ENCODE measurements around the gene SAYSD1.

Gene SAYSD1

GRCh38 chr6:39107641-39108040 lies 7.3 kb downstream of the SAYSD1 start:
- DNase-seq: no peak

- DNase-seq: no peak
Observed at GRCh38 chr6:39107034-39107433, 8.0 kb downstream of the SAYSD1 start.

- no peak for DNase-seq
Observed at GRCh38 chr6:39104528-39104927, 10.5 kb downstream of the SAYSD1 start.

GRCh38 chr6:39102821-39103136 lies 12.2 kb downstream of the SAYSD1 start:
- DNase-seq: peak; percentile 5

- DNase-seq: no peak
Observed at GRCh38 chr6:39102071-39102820, 12.7 kb downstream of the SAYSD1 start.

GRCh38 chr6:39100358-39100757 lies 14.6 kb downstream of the SAYSD1 start:
- DNase-seq: no peak

- DNase-seq: no peak
Observed at GRCh38 chr6:39095578-39095977, 19.4 kb downstream of the SAYSD1 start.

GRCh38 chr6:39093149-39093708 lies 21.8 kb downstream of the SAYSD1 start:
- no peak for DNase-seq

- peak; percentile 19 for DNase-seq
Observed at GRCh38 chr6:39092124-39092523, 22.9 kb downstream of the SAYSD1 start.

GRCh38 chr6:39091220-39091619 lies 23.8 kb downstream of the SAYSD1 start:
- peak; percentile 73 for DNase-seq

GRCh38 chr6:39090036-39090435 lies 24.9 kb downstream of the SAYSD1 start:
- DNase-seq: no peak

- DNase-seq: no peak
Observed at GRCh38 chr6:39088331-39088730, 26.7 kb downstream of the SAYSD1 start.

GRCh38 chr6:39087197-39087596 lies 27.8 kb downstream of the SAYSD1 start:
- DNase-seq: no peak

- DNase-seq: no peak
Observed at GRCh38 chr6:39086711-39087110, 28.3 kb downstream of the SAYSD1 start.

- DNase-seq: no peak
Observed at GRCh38 chr6:39086294-39086693, 28.7 kb downstream of the SAYSD1 start.

- DNase-seq: no peak
Observed at GRCh38 chr6:39085129-39085797, 29.7 kb downstream of the SAYSD1 start.

GRCh38 chr6:39084506-39084905 lies 30.5 kb downstream of the SAYSD1 start:
- no peak for DNase-seq

GRCh38 chr6:39083231-39083634 lies 31.8 kb downstream of the SAYSD1 start:
- peak; percentile 69 for DNase-seq

- no peak for DNase-seq
Observed at GRCh38 chr6:39082310-39082709, 32.7 kb downstream of the SAYSD1 start.

- no peak for DNase-seq
Observed at GRCh38 chr6:39080246-39080875, 34.6 kb downstream of the SAYSD1 start.

- DNase-seq: no peak
Observed at GRCh38 chr6:39079197-39080125, 35.5 kb downstream of the SAYSD1 start.

- no peak for DNase-seq
Observed at GRCh38 chr6:39078695-39079094, 36.3 kb downstream of the SAYSD1 start.
